Measurements from ENCODE around the gene MAGEB3.
"Not testable (repeated sequence)": the region's sequence is repeated elsewhere in the genome, so short reads cannot be mapped to it uniquely, and the experiment has no call there.

MAGEB3 gene

GRCh38 chrX:30230395-30230794 lies at the start of gene MAGEB3:
TSS of gene MAGEB3 (plus strand) at chrX:30230657. CDS start at chrX:30235925, 5,268 bp downstream.
- DNase-seq = no peak

- DNase-seq = no peak
Measured at GRCh38 chrX:30181353-30181752, 49.1 kb upstream of the MAGEB3 start.

GRCh38 chrX:30183554-30183953 lies 46.9 kb upstream of the MAGEB3 start:
- DNase-seq = no peak

- DNase-seq = no peak
Measured at GRCh38 chrX:30190426-30190825, 40.0 kb upstream of the MAGEB3 start.

- not testable (repeated sequence) for DNase-seq
Measured at GRCh38 chrX:30193910-30194309, 36.5 kb upstream of the MAGEB3 start.

- no peak for DNase-seq
Measured at GRCh38 chrX:30196322-30196721, 34.1 kb upstream of the MAGEB3 start.

GRCh38 chrX:30212172-30212571 lies 18.3 kb upstream of the MAGEB3 start:
- DNase-seq = no peak

GRCh38 chrX:30215357-30215843 lies 15.1 kb upstream of the MAGEB3 start, which contains the start of gene MAGEB2:
TSS of gene MAGEB2 (plus strand) at chrX:30215563. CDS start at chrX:30218581, 3,018 bp downstream.
- DNase-seq = no peak

GRCh38 chrX:30217465-30217864 lies 13.0 kb upstream of the MAGEB3 start:
- DNase-seq = no peak

GRCh38 chrX:30219372-30219771 lies 11.1 kb upstream of the MAGEB3 start:
- DNase-seq = no peak

GRCh38 chrX:30220661-30221060 lies 9.8 kb upstream of the MAGEB3 start:
- no peak for DNase-seq

GRCh38 chrX:30224536-30224935 lies 5.9 kb upstream of the MAGEB3 start:
- no peak for DNase-seq

- DNase-seq = no peak
Measured at GRCh38 chrX:30228526-30228925, 1.9 kb upstream of the MAGEB3 start.

GRCh38 chrX:30241724-30242415 lies 11.4 kb downstream of the MAGEB3 start, which contains the start of gene MAGEB4:
TSS of gene MAGEB4 (plus strand) at chrX:30242000. CDS start at chrX:30242136, 136 bp downstream.
- DNase-seq = no peak

GRCh38 chrX:30246769-30247489 lies 16.5 kb downstream of the MAGEB3 start, which contains the start of gene MAGEB1:
TSS of gene MAGEB1 (plus strand) at chrX:30247146. CDS start at chrX:30250494, 3,348 bp downstream.
- no peak for DNase-seq

GRCh38 chrX:30248854-30249253 lies 18.4 kb downstream of the MAGEB3 start:
- DNase-seq = no peak

GRCh38 chrX:30253257-30253656 lies 22.8 kb downstream of the MAGEB3 start:
- DNase-seq = no peak

GRCh38 chrX:30259927-30260326 lies 29.5 kb downstream of the MAGEB3 start:
- DNase-seq = no peak

- no peak for DNase-seq
Measured at GRCh38 chrX:30261012-30261411, 30.6 kb downstream of the MAGEB3 start.

GRCh38 chrX:30262763-30263162 lies 32.3 kb downstream of the MAGEB3 start:
- DNase-seq = no peak

GRCh38 chrX:30270639-30271038 lies 40.2 kb downstream of the MAGEB3 start:
- no peak for DNase-seq

GRCh38 chrX:30275498-30275897 lies 45.0 kb downstream of the MAGEB3 start:
- no peak for DNase-seq

GRCh38 chrX:30278365-30278764 lies 47.9 kb downstream of the MAGEB3 start:
- no peak for DNase-seq

- DNase-seq = no peak
Measured at GRCh38 chrX:30280428-30280827, 50.0 kb downstream of the MAGEB3 start.
